ENCODE results near the gene FGFR1OP2. TPM values are rescaled to one million over a fixed set of nuclear protein-coding genes. Genes with fewer than 3 reads are reported as not detected.

FGFR1OP2 gene
- total and polyA plus RNA-seq, 2 of the 8 experiments (the other 6 are each of a cell fraction or from before 2014, with no cell fraction given) = 8.8 to 34.4 TPM

GRCh38 chr12:26994109-26994508, 55.8 kb downstream of the FGFR1OP2 start:
- no peak for TF ChIP-seq CEBPB (IDR thresholded peaks at IDR 0.05; ENCODE audit: low read depth, low read length)
- TF ChIP-seq FOSL1 (IDR thresholded peaks at IDR 0.05; ENCODE audit: insufficient read depth, low read depth, low read length) = no peak
- no peak for TF ChIP-seq POU5F1 (IDR thresholded peaks at IDR 0.05; ENCODE audit: low read depth, low read length)
- TF ChIP-seq JUND (IDR thresholded peaks at IDR 0.05; ENCODE audit: low read length) = no peak
- Histone ChIP-seq H4K5ac (ENCODE audit: insufficient read length, low read depth, low read length) (no peak overlapping the region), H3K4ac (replicated peaks; ENCODE audit: insufficient read length, low read depth, low read length) (no peak overlapping the region), H3K79me2 (ENCODE audit: control insufficient read depth in 1 of 2, insufficient read depth in 2 of 2, low read length in 2 of 2) (no peaks in the 10 kb centered on the region), H3K79me1 (ENCODE audit: low read depth, low read length) (0 out of 2 replicates have a peak, but pooled peaks cover 3% of the 10 kb centered on the region), H4K8ac (ENCODE audit: extremely low read depth, insufficient read depth, low read length) (no peak overlapping the region), H3K27me3 (replicated peaks in 1 of 4; ENCODE audit: control insufficient read depth in 3 of 4, extremely low read depth in 1 of 4, insufficient read depth in 3 of 4, low read length in 3 of 4) (no peaks in the 10 kb centered on the region), H3K23ac (ENCODE audit: insufficient read length) (no peak overlapping the region), H3K4me3 (ENCODE audit: extremely low read depth in 1 of 4, insufficient read depth in 2 of 4, low read depth in 3 of 4, low read length in 4 of 4) (no peak overlapping the region), H4K20me1 (replicated peaks in 1 of 2; ENCODE audit: control insufficient read depth in 1 of 2, insufficient read depth in 2 of 2, low read length in 2 of 2) (peaks cover 0 to 9% of the 10 kb centered on the region in 2 experiments), H2AFZ (ENCODE audit: low read length) (no peak overlapping the region), H4K91ac (replicated peaks; ENCODE audit: insufficient read length, low read length) (no peak overlapping the region), H2BK12ac (ENCODE audit: low read depth, low read length) (no peak overlapping the region), H2BK15ac (ENCODE audit: low read length) (no peak overlapping the region), H3K4me2 (ENCODE audit: insufficient read depth in 1 of 2, low read depth in 2 of 2, low read length in 2 of 2) (no peak overlapping the region), H3K27ac (ENCODE audit: low read depth, low read length) (no peak overlapping the region), H3K9ac (replicated peaks in 1 of 4; ENCODE audit: extremely low read depth in 1 of 4, low read depth in 3 of 4, low read length in 3 of 4) (no peak overlapping the region), H3K56ac (replicated peaks; ENCODE audit: insufficient read length, low read depth, low read length) (no peak overlapping the region), H3K18ac (ENCODE audit: extremely low read depth, low read length) (no peak overlapping the region), H2BK20ac (ENCODE audit: low read length) (no peak overlapping the region), H3K36me3 (ENCODE audit: control insufficient read depth in 2 of 4, insufficient read depth in 4 of 4, low read length in 3 of 4) (peaks cover 7 to 32% (median 16%) of the 10 kb centered on the region in 4 experiments; a peak in 7 of 8 replicates), H2BK120ac (replicated peaks; ENCODE audit: low read depth, low read length) (no peak overlapping the region), H2BK5ac (ENCODE audit: low read depth, low read length) (no peak overlapping the region), H2AK5ac (ENCODE audit: low read depth, low read length) (no peak overlapping the region), H3K9me3 (ENCODE audit: insufficient read depth in 2 of 2, low read depth in 1 of 2, low read length in 1 of 2) (no peaks in the 10 kb centered on the region), H3K23me2 (ENCODE audit: low read depth, low read length) (peaks cover 3% of the 10 kb centered on the region; the same call in 1 of the 2 replicates), H3K4me1 (replicated peaks in 1 of 4; ENCODE audit: control insufficient read depth in 3 of 4, insufficient read depth in 4 of 4, low read length in 3 of 4) (no peaks in the 10 kb centered on the region), H3K14ac (ENCODE audit: insufficient read length) (no peak overlapping the region)
- DNase-seq (ENCODE audit: low read depth in 1 of 2, low spot score in 2 of 2) (no peak), FAIRE-seq (no peak)
- POLR2A ChIA-PET (ENCODE audit: partially characterized antibody) = interaction anchor here (1.2 to 1.6 kb wide), 2 partner anchors 16 kb away, joined by 3 to 4 read pairs; no protein-coding TSS in a partner anchor
- WGBS, 2 experiments (ENCODE audit: extremely low coverage in 1 of 2, insufficient coverage in 1 of 2, insufficient read length in 1 of 2, insufficient replicate concordance in 2 of 2, low coverage in 1 of 2, low lambda C conversion rate in 2 of 2, missing lambda C conversion rate in 1 of 2) = 96% methylated on average over 1 of the region's 1 CpG; no CpG with 5 or more reads in 1 of the 2 experiments
- CTCF ChIA-PET (ENCODE audit: partially characterized antibody) = interaction anchor here (1.3 kb wide), 1 partner anchor 71 kb away, joined by 3 read pairs; no protein-coding TSS in a partner anchor
